DMS 273 (cell line): ENCODE results near the gene TBRG4.
"Not testable (repeated sequence)": the region's sequence is repeated elsewhere in the genome, so short reads cannot be mapped to it uniquely, and the experiment has no call there.

Source experiments
- DNase-seq: peaks from one replicate; lab custom pipeline; 2025; ENCODE audit not compliant: unreplicated experiment; lab: John Stamatoyannopoulos, UW

TBRG4 gene

GRCh38 chr7:45118292-45118691 is 6.8 kb upstream of the TBRG4 start:
- no peak for DNase-seq

GRCh38 chr7:45117582-45117981 is 6.1 kb upstream of the TBRG4 start:
- DNase-seq, result no peak

- no peak for DNase-seq
Measured at GRCh38 chr7:45116048-45116447, 4.6 kb upstream of the TBRG4 start.

GRCh38 chr7:45114926-45115325 is 3.4 kb upstream of the TBRG4 start:
- no peak for DNase-seq

- DNase-seq, result not testable (repeated sequence)
Measured at GRCh38 chr7:45114257-45114656, 2.8 kb upstream of the TBRG4 start.

- no peak for DNase-seq
Measured at GRCh38 chr7:45112648-45113047, 1.2 kb upstream of the TBRG4 start.

GRCh38 chr7:45108863-45109262 is 2.6 kb downstream of the TBRG4 start:
- no peak for DNase-seq

- DNase-seq, result no peak
Measured at GRCh38 chr7:45107356-45107755, 4.1 kb downstream of the TBRG4 start.

GRCh38 chr7:45106820-45107219 is 4.7 kb downstream of the TBRG4 start:
- no peak for DNase-seq

- DNase-seq, result no peak
Measured at GRCh38 chr7:45105588-45106188, 5.8 kb downstream of the TBRG4 start.

- DNase-seq, result no peak
Measured at GRCh38 chr7:45104844-45105587, 6.5 kb downstream of the TBRG4 start.

GRCh38 chr7:45103958-45104843 is 7.3 kb downstream of the TBRG4 start:
- DNase-seq, result no peak

- DNase-seq, result no peak
Measured at GRCh38 chr7:45102785-45103712, 8.4 kb downstream of the TBRG4 start.

- no peak for DNase-seq
Measured at GRCh38 chr7:45101748-45102147, 9.7 kb downstream of the TBRG4 start.

- peak; percentile 32 for DNase-seq
Measured at GRCh38 chr7:45100761-45101480, 10.6 kb downstream of the TBRG4 start.

GRCh38 chr7:45099891-45100760 is 11.4 kb downstream of the TBRG4 start:
- DNase-seq, result no peak

- peak; percentile 61 for DNase-seq
Measured at GRCh38 chr7:45098983-45099839, 12.3 kb downstream of the TBRG4 start.

- DNase-seq, result no peak
Measured at GRCh38 chr7:45092931-45093235, 18.6 kb downstream of the TBRG4 start.
